Activated CD8-positive, alpha-beta memory T cell treated with anti-CD3 and anti-CD28 coated beads, Interleukin-2, amount 50 U/mL, for 48 hours (primary cell): ENCODE data around the gene USP21.

ENCODE experiments used
- DNase-seq: peaks from one replicate; pipeline ENCODE4 v3.0.0-alpha.2; 2020

USP21 gene

GRCh38 chr1:161171696-161172095 lies 12.4 kb downstream of the USP21 start:
- DNase-seq: no peak

- no peak for DNase-seq
These were observed 13.0 kb downstream of the USP21 start for GRCh38 chr1:161172349-161172748.

GRCh38 chr1:161172776-161173376 lies 13.6 kb downstream of the USP21 start:
- DNase-seq: no peak

GRCh38 chr1:161173711-161174110 lies 14.4 kb downstream of the USP21 start:
- no peak for DNase-seq

- no peak for DNase-seq
These were observed 15.6 kb downstream of the USP21 start for GRCh38 chr1:161174911-161175310.

- DNase-seq: no peak
These were observed 16.6 kb downstream of the USP21 start for GRCh38 chr1:161175771-161176453.

GRCh38 chr1:161176468-161177111 lies 17.3 kb downstream of the USP21 start:
- DNase-seq: no peak

GRCh38 chr1:161177112-161177935 lies 18.0 kb downstream of the USP21 start, which contains the start of gene B4GALT3:
Gene B4GALT3, minus strand, starts transcription at chr1:161177507. Its CDS starts 1,447 bp downstream, at chr1:161176060.
- DNase-seq: peak; percentile 100

- DNase-seq: no peak
These were observed 18.6 kb downstream of the USP21 start for GRCh38 chr1:161177936-161178244.

- DNase-seq: no peak
These were observed 20.4 kb downstream of the USP21 start for GRCh38 chr1:161179698-161180097.

GRCh38 chr1:161180639-161181038 lies 21.3 kb downstream of the USP21 start:
- DNase-seq: no peak

GRCh38 chr1:161182214-161182613 lies 22.9 kb downstream of the USP21 start:
- no peak for DNase-seq

- DNase-seq: no peak
These were observed 26.0 kb downstream of the USP21 start for GRCh38 chr1:161185282-161185682.

- DNase-seq: no peak
These were observed 26.5 kb downstream of the USP21 start for GRCh38 chr1:161185732-161186311.

GRCh38 chr1:161187311-161187710 lies 28.0 kb downstream of the USP21 start:
- no peak for DNase-seq

- no peak for DNase-seq
These were observed 29.1 kb downstream of the USP21 start for GRCh38 chr1:161188381-161188780.

- DNase-seq: no peak
These were observed 29.7 kb downstream of the USP21 start for GRCh38 chr1:161189036-161189435.

- no peak for DNase-seq
These were observed 31.7 kb downstream of the USP21 start for GRCh38 chr1:161190962-161191521.

- DNase-seq: no peak
These were observed 32.7 kb downstream of the USP21 start for GRCh38 chr1:161191971-161192370.

GRCh38 chr1:161192476-161193465 lies 33.5 kb downstream of the USP21 start:
- DNase-seq: peak; percentile 77

GRCh38 chr1:161193561-161194235 lies 34.4 kb downstream of the USP21 start:
- DNase-seq: no peak
